ENCODE measurements around the gene NOP14.

- TF ChIP-seq CTCF (IDR thresholded peaks at IDR 0.05): no peak
- TF ChIP-seq EP300 (IDR thresholded peaks at IDR 0.05): no peak
- TF ChIP-seq POLR2A (IDR thresholded peaks at IDR 0.05): no peak
Measured at GRCh38 chr4:2948895-2949781, 14.1 kb downstream of the NOP14 start.
